Muscle layer of duodenum (tissue), 2 donors: ENCODE measurements around the gene CST6.

Source experiments
- H3K27ac ChIP-seq: one replicate; pipeline ENCODE4 v1.7.0; 2013; ENCODE audit warnings: mild to moderate bottlenecking, low read length
- H3K27me3 ChIP-seq: one replicate; pipeline ENCODE4 v1.7.0; 2013; ENCODE audit warnings: low read depth, mild to moderate bottlenecking, control low read depth, low read length
- H3K36me3 ChIP-seq, 2 donors: one replicate each; pipeline ENCODE4 v1.7.0; 2013; ENCODE audit warnings: low read length in 2 of 2, control low read depth in 1 of 2, mild to moderate bottlenecking in 1 of 2; ENCODE audit not compliant: insufficient read depth in 2 of 2, control insufficient read depth in 1 of 2
- H3K4me1 ChIP-seq, 2 donors: one replicate each; pipeline ENCODE4 v1.7.0; 2013; ENCODE audit warnings: low read length in 2 of 2, mild to moderate bottlenecking in 2 of 2, control low read depth in 1 of 2, moderate library complexity in 1 of 2; ENCODE audit not compliant: insufficient read depth in 2 of 2, control insufficient read depth in 1 of 2
- H3K4me3 ChIP-seq, 2 donors: one replicate each; pipeline ENCODE4 v1.7.0; 2013; ENCODE audit warnings: low read length in 2 of 2, low read depth in 1 of 2, mild to moderate bottlenecking in 1 of 2
- H3K9me3 ChIP-seq, 2 donors: one replicate each; pipeline ENCODE4 v1.7.0; 2013; ENCODE audit warnings: low read length in 2 of 2, control low read depth in 1 of 2, mild to moderate bottlenecking in 1 of 2; ENCODE audit not compliant: control insufficient read depth in 1 of 2
- donor health status: healthy.

CST6 gene

DNA sequence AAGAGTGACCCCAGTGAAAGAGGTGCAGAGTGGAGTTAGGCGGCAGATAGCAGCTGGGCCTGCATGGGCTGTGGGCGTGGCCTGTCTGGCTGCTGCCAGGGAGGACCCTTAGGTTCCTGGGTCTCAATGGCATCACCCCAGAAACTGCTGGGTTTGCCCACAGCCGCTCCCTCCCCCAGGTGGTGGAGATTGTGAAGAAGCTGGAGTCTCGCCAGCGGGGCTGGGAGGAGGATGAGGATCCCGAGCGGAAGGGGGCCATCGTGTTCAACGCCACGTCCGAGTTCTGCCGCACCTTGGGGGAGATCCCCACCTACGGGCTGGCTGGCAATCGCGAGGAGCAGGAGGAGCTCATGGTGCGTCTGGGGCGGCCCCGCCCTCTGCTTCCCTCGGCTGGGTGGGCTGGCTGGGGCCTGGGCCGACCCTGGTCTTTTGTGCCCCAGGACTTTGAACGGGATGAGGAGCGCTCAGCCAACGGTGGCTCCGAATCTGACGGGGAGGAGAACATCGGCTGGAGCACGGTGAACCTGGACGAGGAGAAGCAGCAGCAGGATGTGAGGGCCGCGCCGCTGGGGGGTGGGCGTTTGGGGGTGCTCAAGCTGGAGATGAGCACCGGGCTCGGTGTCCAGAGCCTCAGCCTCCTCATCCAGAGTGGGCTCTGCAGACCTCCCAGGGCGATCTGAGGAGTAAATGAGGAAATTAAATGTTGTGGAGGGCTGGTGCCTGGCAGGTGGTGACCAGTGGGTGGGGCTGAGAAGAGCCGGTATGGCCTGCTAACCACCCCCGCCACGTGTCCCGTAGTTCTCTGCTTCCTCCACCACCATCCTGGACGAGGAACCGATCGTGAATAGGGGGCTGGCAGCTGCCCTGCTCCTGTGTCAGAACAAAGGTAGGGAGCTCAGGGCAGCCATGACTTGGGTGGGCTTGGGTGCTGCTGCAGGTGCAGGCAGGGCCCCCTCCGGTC is 35.3 kb upstream of the CST6 start:
- Histone ChIP-seq H3K27me3 (no peaks in the 10 kb centered on the region), H3K36me3 (peaks cover 17 to 53% of the 10 kb centered on the region in 2 donors)

DNA sequence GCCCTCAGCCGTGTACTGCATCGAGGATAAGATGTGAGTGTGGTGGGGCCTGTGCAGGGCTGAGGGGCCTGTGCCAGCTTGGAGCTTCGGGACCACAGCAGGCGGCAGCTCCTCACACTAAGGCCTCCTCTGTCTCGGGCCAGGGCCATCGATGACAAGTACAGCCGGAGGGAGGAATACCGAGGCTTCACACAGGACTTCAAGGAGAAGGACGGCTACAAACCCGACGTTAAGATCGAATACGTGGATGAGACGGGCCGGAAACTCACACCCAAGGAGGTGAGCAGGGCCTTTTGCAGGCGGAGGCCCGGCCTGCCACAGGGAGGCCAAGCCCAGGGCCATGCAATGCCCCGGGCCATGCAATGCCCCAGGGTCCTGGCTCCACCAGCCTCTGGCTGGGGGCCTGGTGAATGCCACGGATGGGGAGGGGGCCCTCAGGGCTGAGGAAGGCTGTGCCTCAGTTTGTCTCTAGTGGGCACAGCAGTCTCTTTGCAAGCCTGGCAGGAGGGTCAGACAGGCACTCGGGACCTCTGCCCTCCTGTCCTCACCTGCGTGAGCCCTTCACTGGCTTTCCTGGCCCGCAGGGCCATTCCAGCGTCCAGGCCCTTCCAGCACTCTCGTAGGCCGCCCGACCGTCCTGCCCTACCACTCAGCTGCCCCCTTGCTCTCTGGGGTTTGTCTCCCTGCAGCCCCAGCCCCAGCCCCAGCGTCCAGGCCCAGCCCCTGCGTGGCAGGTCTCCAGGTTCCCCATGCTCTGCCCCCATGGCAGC is 34.0 kb upstream of the CST6 start:
- no peaks in the 10 kb centered on the region for H3K27me3 ChIP-seq
- H3K36me3 ChIP-seq: peaks cover 9 to 46% of the 10 kb centered on the region in 2 donors
- H3K4me3 ChIP-seq: no peak overlapping the region
- no peaks in the 10 kb centered on the region for H3K4me1 ChIP-seq
- H3K27ac ChIP-seq: no peak overlapping the region
- no peaks in the 10 kb centered on the region for H3K9me3 ChIP-seq

More for the DNA sequence above, 35.3 kb upstream of the CST6 start:
- H3K9me3 ChIP-seq: no peaks in the 10 kb centered on the region
- H3K4me1 ChIP-seq: no peaks in the 10 kb centered on the region
- H3K27ac ChIP-seq: no peak overlapping the region
- H3K4me3 ChIP-seq: no peak overlapping the region

DNA sequence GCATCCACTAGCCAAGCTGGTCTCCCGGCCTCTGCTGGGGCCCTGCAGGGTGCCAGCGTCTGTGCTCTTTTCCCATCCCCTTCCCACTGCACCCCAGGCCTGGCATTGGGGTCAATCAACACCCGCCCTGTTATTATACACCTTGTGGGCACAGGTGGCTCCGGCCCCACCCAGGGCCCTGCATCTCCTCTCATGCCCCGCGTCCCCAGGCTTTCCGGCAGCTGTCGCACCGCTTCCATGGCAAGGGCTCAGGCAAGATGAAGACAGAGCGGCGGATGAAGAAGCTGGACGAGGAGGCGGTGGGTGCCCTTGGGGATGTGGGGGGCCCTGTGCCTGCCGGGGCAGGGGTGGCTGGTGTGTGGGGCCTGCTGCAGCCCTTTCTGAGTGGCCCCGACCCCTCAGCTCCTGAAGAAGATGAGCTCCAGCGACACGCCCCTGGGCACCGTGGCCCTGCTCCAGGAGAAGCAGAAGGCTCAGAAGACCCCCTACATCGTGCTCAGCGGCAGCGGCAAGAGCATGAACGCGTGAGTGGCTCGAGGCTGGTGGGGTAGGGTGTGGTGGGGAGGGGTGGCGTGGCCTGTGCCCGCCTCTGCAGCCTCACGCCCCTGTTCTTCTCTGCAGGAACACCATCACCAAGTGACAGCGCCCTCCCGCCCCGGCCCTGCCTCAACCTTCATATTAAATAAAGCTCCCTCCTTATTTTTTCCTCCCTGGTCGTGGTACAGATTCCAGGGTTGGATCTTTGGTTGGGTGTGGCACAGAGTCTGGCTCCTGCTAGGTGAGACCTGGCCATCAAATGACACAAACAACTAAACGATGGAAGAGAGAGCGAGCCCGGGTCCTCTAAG is 33.2 kb upstream of the CST6 start:
- Histone ChIP-seq H3K4me3 (no peak overlapping the region), H3K27ac (no peak overlapping the region), H3K9me3 (no peaks in the 10 kb centered on the region), H3K36me3 (peaks cover 6 to 41% of the 10 kb centered on the region in 2 donors), H3K27me3 (no peaks in the 10 kb centered on the region), H3K4me1 (no peaks in the 10 kb centered on the region)

DNA sequence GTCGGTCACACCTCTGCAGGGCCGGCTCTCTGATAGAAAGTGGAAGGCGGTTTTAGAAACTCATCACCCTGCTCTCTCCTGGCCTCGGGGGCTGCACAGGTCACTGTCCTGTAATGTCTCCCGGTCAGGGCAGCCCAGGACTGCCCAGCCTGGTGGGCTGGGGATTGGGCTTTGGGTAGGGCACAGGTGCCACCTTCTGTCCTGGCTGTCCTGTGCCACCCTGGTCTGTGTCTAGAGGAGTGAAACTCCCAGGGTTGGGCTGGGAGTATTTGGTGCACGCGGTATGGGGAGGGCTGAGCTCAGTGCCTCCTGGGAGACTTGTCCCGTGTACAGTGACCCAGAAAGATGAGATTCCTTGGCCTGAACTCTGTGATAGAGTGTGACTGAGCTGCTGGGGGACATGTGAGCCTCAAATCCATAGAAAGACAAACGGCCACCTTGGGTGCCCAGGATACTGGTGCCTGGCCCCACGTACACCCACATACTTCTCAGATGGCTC is 32.5 kb upstream of the CST6 start:
- H3K9me3 ChIP-seq: no peaks in the 10 kb centered on the region
- H3K27me3 ChIP-seq: no peaks in the 10 kb centered on the region
- no peak overlapping the region for H3K4me3 ChIP-seq
- H3K36me3 ChIP-seq: peaks cover 6 to 40% of the 10 kb centered on the region in 2 donors
- H3K27ac ChIP-seq: no peak overlapping the region
- no peaks in the 10 kb centered on the region for H3K4me1 ChIP-seq

DNA sequence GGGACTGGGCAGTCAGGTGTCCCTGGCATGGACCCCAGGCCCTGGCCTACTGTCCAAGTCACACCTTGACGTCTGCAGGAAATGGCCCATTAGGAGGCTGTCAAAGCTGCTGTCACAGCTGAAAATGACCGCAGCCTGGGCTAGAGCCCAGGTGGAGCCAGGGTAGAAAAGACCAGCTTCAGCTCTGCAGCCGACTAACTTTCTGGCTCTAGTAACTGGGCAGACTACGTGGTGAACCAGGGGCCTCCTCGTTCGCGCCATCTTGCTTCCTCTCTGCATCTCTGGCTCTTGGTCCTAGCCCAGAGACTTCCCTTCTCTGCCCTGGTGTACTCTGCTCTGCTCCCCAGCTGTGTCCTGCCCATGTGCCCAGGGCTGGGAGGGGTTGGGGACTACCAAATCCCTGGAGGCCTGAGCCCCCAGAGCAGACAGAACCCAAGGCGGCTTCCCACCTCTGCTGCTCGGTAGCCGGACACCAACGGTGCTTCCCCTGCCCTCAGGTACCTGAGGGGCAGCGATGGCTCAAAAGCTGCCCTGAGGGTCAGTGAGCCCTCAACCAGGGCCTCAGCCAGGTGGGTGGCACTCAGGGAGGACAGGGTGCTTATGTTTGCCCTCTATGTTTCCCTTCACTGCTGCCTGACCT is 30.6 kb upstream of the CST6 start:
- no peaks in the 10 kb centered on the region for H3K27me3 ChIP-seq
- no peak overlapping the region for H3K27ac ChIP-seq
- H3K4me3 ChIP-seq: no peak overlapping the region
- no peaks in the 10 kb centered on the region for H3K9me3 ChIP-seq
- H3K4me1 ChIP-seq: peaks cover 0 to 4% of the 10 kb centered on the region in 2 donors
- H3K36me3 ChIP-seq: peaks cover 6 to 37% of the 10 kb centered on the region in 2 donors

DNA sequence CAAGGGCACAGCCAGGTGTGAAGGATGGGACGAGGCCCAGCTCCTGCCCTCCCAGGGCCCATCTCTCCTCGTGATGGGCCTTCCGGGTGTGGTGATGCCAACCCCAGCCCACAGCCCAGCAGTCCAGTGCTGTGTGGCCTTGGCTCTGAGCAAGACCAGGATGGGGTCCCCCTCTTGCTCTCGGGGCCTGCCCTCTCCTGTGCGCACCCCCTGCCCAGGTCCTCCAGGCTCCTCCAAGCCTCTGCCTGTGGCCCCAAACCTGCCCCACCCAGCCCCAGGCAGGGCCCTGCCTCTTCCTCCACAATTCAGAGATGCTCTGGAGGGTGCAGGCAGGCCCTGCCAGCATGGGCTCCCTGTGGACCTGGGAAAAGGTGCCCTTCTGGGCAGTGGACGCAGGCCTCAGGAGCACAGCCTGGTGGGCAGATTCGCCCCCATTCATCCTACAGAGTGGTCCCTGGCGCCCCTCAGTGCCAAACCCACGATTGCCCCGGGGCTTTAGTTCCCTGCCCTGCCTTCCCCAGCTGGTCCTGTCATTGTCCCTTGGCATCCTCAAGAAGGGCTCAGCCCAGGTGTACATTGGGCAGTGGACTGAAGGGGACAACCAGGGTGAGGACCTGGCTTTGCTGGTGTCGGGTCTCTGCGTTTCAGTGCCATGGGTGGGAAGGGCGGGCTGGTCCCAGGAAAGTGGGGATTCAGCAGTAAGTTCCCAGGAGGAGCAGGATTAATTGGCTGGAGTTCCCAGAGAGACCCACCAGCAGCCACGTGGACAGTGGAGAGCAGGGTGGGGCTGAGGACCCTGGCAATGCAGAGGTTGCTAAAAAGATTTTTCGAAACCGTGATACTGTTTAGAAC is 29.6 kb upstream of the CST6 start:
- Histone ChIP-seq H3K4me3 (no peak overlapping the region), H3K9me3 (no peaks in the 10 kb centered on the region), H3K27me3 (no peaks in the 10 kb centered on the region), H3K27ac (no peak overlapping the region), H3K36me3 (peaks cover 6 to 27% of the 10 kb centered on the region in 2 donors), H3K4me1 (peaks cover 0 to 4% of the 10 kb centered on the region in 2 donors)

DNA sequence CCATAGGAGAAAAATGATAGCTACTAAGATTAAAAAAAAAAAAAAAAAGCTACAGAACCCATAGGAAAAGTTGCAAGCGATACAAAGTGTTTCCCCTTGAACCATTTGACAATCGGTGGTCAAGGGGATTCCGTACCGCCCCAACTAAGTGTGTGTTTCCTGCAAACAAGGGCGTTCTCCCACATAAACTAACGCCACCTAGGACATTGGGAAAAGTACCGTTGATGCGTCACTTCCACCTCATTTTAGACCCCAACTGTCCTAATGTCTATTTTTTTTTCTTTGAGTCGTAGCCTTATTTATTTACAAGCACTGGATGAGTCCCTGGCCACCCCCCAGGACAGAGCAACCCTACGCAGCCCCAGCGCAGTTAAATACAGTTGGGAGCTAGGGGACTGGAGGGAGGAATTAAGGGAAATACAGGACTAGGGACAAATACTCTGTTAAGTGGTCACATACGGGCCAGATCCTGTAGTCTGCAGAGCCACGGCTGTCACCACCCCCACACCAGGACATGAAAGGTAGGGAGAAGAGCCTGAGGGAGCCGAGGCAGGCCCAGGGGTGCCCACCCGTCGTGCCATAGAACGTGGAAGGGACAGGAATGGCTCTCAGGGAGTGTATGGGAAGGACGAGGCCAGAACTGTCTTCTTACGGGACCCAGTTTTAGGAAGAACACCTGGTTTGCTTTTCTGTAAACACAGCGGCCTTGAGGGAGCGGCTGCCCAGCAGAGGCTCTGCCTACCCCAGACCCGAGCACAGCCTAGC is 28.8 kb upstream of the CST6 start:
- Histone ChIP-seq H3K4me1 (peaks cover 0 to 4% of the 10 kb centered on the region in 2 donors), H3K27me3 (no peaks in the 10 kb centered on the region), H3K4me3 (no peak overlapping the region), H3K9me3 (no peaks in the 10 kb centered on the region), H3K36me3 (peaks cover under 1 to 19% of the 10 kb centered on the region in 2 donors), H3K27ac (no peak overlapping the region)

DNA sequence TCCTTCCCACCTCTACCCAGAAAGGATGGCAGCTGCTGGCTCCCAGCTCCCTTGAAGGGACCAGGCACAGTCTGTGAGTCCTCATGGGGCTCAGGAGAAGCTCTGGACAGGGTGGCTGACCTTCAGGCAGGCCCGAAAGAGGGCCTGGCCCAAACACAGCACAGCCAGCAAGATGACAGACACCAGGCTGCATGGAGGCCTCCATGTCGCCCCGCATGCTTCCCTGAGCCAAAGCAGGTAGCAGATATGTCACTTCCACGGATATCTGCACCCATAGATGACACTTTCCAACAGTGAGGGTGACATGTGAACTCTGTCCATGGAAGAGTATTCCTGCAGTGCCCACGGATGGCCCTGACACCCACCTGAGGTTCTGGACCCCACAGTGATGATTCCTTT is 28.2 kb upstream of the CST6 start:
- Histone ChIP-seq H3K4me3 (no peak overlapping the region), H3K36me3 (peaks cover 0 to 13% of the 10 kb centered on the region in 2 donors), H3K9me3 (no peaks in the 10 kb centered on the region), H3K4me1 (peaks cover 0 to 4% of the 10 kb centered on the region in 2 donors), H3K27ac (no peak overlapping the region), H3K27me3 (no peaks in the 10 kb centered on the region)

DNA sequence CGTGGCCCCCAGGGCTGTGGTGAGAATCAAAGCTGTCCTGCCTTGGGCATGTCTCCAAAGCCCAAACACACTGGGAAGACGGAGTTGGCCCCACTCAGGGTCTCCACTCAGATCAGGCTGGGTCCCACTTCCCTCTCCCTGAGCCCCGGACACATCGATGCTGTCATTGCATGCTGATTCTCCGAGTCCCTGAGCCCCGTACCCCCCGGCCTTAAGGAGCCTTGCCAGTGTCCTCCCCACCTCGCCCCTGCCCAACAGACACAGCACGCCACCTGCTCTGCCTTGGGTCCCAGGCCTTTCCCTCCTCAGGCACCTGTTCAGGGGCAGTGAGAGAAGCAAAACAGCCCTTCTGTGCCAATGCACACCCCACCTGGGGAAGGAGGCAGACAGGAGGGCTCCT is 24.5 kb upstream of the CST6 start:
- Histone ChIP-seq H3K9me3 (no peaks in the 10 kb centered on the region), H3K27me3 (no peaks in the 10 kb centered on the region), H3K27ac (no peak overlapping the region), H3K4me1 (peaks cover 0 to 6% of the 10 kb centered on the region in 2 donors), H3K4me3 (no peak overlapping the region), H3K36me3 (no peaks in the 10 kb centered on the region)
